ENCODE measurements around the gene SAMD8.

The SAMD8 gene

DNA sequence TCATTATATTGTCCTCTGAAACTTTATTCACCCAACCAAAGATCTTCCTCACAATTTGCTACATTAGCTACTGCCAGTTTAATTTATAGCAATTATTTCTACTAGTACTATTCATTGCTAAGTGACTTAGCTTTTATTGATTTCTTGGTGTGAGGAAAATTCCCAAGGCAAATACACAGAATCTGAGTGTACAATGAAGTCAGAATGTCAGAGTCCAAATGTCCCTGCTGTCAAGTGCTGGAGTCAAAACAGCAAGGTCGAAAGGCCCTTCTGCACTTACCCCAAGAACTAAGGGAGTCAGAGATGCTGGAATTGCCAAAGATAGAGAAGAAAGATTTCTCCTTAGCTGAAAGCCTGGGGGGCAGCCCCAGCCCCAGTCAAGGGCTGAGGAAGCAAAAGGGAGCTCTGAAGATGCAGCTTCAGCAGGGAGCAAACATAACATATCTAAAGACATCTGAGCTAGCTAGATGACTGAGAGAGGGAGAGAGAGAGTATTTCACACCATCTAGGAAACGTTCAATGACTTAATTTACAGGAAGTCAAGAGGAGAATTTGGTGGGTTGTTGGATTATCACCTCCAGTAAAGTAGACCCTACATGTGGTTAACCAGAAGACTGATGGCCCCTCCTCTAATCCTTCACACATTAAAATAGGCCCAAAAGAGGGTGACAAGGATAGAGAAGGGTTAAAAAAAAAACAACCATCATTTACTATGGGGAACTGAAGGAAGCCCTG lies 36.6 kb upstream of the SAMD8 start:
- TF ChIP-seq, protein P1, sequence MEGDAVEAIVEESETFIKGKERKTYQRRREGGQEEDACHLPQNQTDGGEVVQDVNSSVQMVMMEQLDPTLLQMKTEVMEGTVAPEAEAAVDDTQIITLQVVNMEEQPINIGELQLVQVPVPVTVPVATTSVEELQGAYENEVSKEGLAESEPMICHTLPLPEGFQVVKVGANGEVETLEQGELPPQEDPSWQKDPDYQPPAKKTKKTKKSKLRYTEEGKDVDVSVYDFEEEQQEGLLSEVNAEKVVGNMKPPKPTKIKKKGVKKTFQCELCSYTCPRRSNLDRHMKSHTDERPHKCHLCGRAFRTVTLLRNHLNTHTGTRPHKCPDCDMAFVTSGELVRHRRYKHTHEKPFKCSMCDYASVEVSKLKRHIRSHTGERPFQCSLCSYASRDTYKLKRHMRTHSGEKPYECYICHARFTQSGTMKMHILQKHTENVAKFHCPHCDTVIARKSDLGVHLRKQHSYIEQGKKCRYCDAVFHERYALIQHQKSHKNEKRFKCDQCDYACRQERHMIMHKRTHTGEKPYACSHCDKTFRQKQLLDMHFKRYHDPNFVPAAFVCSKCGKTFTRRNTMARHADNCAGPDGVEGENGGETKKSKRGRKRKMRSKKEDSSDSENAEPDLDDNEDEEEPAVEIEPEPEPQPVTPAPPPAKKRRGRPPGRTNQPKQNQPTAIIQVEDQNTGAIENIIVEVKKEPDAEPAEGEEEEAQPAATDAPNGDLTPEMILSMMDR (IDR thresholded peaks at IDR 0.05; ENCODE audit: insufficient read depth, low read depth, low read length, missing control alignments), result no peak
- DNase-seq (ENCODE audit: low read depth), result no peak
- H3K4me3 ChIP-seq (ENCODE audit: low read depth, low read length), result no peak overlapping the region

GRCh38 chr10:75076348-75076747 lies 35.1 kb upstream of the SAMD8 start:
- H3K4me3 ChIP-seq (ENCODE audit: low read depth, low read length), result no peak overlapping the region
- TF ChIP-seq, protein P1 (IDR thresholded peaks at IDR 0.05; ENCODE audit: insufficient read depth, low read depth, low read length, missing control alignments), result no peak
- DNase-seq (ENCODE audit: low read depth), result no peak

GRCh38 chr10:75079436-75080083 lies 31.9 kb upstream of the SAMD8 start:
- TF ChIP-seq, protein P1 (IDR thresholded peaks at IDR 0.05; ENCODE audit: insufficient read depth, low read depth, low read length, missing control alignments), result no peak
- H3K4me3 ChIP-seq (ENCODE audit: low read depth, low read length), result no peak overlapping the region
- no peak for DNase-seq (ENCODE audit: low read depth)

DNA sequence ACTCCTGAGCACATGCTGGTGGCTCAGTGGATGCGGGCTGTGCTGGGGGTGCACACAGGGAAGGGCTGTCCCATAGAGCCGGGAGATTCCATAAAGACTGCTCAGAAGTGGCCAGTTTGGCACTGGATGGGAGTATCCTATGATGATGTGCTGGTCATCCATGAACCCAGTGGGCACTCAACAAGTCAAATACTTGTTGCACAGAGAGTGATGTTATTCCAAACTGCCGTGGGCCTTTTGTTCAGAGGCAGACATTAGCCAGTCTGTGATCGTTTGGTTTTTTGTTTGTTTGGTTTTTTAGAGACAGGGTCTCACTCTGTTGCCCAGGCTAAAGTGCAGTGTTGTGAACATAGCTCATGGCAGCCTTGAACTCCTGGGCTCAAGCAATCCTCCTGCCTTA lies 30.9 kb upstream of the SAMD8 start:
- H3K4me3 ChIP-seq (ENCODE audit: low read depth, low read length), result no peak overlapping the region
- TF ChIP-seq, protein P1 (IDR thresholded peaks at IDR 0.05; ENCODE audit: insufficient read depth, low read depth, low read length, missing control alignments), result no peak
- no peak for DNase-seq (ENCODE audit: low read depth)

- H3K4me3 ChIP-seq (ENCODE audit: low read depth, low read length), result no peak overlapping the region
- DNase-seq (ENCODE audit: low read depth), result no peak
- TF ChIP-seq, protein P1 (IDR thresholded peaks at IDR 0.05; ENCODE audit: insufficient read depth, low read depth, low read length, missing control alignments), result no peak
These were observed 30.1 kb upstream of the SAMD8 start for GRCh38 chr10:75081379-75081778.

DNA sequence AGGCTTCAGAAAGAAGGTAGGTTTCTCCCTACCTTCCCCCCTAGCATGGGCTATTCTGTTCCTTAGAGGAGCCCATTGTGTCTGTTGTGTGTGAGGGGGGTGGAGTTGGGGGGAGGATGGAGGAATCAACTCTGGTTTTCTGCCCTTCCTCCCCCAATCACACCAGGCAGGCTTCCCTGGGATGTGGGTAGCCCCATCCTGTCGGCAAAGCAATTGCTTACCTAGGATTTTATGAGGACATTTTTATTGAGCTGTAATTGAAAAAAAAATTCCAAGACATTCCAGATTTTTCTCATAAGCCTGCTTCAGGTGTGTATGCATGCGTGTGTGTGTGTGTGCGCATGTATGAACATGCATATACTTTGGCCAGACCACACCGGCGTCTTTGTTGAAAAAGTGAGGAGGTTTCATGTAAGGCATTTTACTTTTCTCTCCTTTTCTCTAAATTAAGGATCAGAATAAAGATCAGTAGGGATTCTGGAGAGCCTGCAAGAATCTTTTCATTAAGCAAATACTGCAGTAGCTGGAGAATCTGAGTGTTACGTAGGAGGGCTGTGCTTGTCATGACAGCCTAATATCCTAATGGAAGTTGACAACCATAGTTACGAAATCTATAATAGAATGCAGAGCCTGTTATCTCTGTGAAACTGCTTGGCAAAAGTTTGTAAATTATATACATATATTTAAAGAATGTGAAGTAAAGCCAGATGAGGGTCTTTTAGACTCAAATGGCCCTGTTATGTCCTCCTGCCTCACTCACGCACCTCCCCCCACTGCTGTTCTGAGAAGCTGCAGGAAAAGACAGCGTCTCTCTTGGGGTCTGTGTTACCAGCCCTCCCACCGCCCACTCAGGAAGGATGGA lies 27.3 kb upstream of the SAMD8 start:
- no peak overlapping the region for H3K4me3 ChIP-seq (ENCODE audit: low read depth, low read length)
- no peak for DNase-seq (ENCODE audit: low read depth)
- TF ChIP-seq, protein P1 (IDR thresholded peaks at IDR 0.05; ENCODE audit: insufficient read depth, low read depth, low read length, missing control alignments), result no peak
